NT2/D1 (cell line): ENCODE results near the gene SPATA13.

Experiments
- DNase-seq: peaks from one replicate; pipeline ENCODE4 v3.0.0-alpha.2; 2011; ENCODE audit warnings: low read depth, low spot score
- H3K27me3 ChIP-seq: 2 replicates; pipeline ENCODE4 v1.6.0; 2011; ENCODE audit warnings: mild to moderate bottlenecking; ENCODE audit not compliant: insufficient read length, insufficient read depth
- H3K36me3 ChIP-seq: 2 replicates; pipeline ENCODE4 v1.6.1; 2011; ENCODE audit warnings: mild to moderate bottlenecking, low read length, mixed read lengths; ENCODE audit not compliant: insufficient read depth, insufficient read length
- H3K4me1 ChIP-seq: 2 replicates; pipeline ENCODE4 v1.5.1; 2011; ENCODE audit not compliant: insufficient read depth, insufficient read length
- H3K4me3 ChIP-seq: 2 replicates; pipeline ENCODE4 v1.5.1; 2011; ENCODE audit warnings: low read depth; ENCODE audit not compliant: insufficient read length
- H3K9ac ChIP-seq: 2 replicates; pipeline ENCODE4 v1.6.0; 2011; ENCODE audit warnings: low read depth; ENCODE audit not compliant: insufficient read length
- H3K9me3 ChIP-seq: 2 replicates; pipeline ENCODE4 v1.5.1; 2011; ENCODE audit warnings: mild to moderate bottlenecking, low read length; ENCODE audit not compliant: insufficient read depth
- SUZ12 ChIP-seq: IDR thresholded peaks from 2 replicates; pipeline ENCODE4 v1.6.1; 2011; ENCODE audit not compliant: insufficient read length, insufficient read depth; ENCODE audit errors: extremely low read depth
- YY1 ChIP-seq: IDR thresholded peaks from 2 replicates; pipeline ENCODE4 v1.6.1; 2011; ENCODE audit not compliant: insufficient read length, insufficient read depth
- ZNF274 ChIP-seq: IDR thresholded peaks from 2 replicates; pipeline ENCODE4 v1.6.1; 2011; ENCODE audit warnings: mild to moderate bottlenecking, low read depth, low read length

Gene SPATA13

DNA sequence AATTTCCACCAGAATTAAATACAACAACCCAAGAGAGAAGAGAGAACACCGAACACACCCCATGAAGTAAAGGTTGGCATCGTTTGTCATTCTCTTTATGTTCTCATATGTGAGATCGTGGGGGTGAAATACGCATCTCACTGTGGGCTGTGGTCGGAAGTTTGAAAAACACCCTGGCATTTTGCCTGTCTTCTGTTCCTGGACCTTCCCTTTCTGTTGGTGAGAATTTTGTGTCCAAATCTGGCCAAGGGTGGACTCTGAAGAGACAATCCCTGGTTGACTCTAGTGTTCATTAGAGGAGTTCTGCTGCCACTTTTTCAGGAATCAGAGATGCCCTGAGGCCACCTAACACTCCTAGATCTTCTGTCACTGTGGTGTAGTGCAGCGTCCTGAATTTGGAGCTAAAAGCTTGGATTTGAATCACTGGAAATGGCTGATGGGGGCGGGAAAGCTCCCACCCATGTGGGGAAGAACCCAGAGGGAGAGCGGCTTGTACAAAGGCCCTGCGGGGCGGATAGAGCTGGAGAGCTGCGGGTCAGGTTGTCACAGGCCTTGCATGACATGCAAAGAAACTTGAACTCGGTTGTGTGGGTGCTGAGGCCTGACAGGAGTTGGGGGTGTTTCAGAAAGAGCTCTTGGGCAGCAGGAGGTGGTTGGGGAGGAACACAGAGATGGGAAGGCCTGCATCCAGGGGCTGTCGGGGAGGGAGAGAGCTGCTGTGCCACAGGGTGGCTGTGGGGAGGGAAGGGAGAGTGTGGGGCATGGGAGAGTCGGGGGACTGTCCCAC is 11.1 kb upstream of the SPATA13 start:
- no peaks in the 10 kb centered on the region for H3K9me3 ChIP-seq
- H3K36me3 ChIP-seq = no peaks in the 10 kb centered on the region
- no peaks in the 10 kb centered on the region for H3K27me3 ChIP-seq
- DNase-seq = no peak
- H3K4me3 ChIP-seq = no peak overlapping the region
- no peak overlapping the region for H3K9ac ChIP-seq
- TF ChIP-seq YY1 = no peak
- peaks cover 2% of the 10 kb centered on the region for H3K4me1 ChIP-seq

DNA sequence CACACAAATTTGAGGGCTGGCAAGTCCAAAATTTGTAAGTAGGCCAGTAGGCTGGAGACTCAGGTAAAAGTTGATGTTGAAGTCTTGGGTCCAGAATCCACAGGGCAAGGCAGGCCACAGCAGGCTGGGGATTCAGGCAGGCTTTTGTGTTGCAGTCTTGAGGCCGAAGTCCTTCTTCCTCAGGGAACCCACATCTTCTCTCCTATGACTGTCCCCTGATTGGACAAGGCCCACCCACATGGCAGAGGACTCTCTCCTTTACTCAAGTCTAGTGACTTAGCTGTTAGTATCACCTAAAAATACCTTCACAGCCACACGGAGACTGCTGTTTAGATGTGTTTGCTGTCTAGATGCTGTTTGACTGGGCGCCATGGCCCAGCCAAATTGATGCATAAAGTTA is 9.9 kb upstream of the SPATA13 start:
- H3K4me1 ChIP-seq = peaks cover 2% of the 10 kb centered on the region
- no peaks in the 10 kb centered on the region for H3K9me3 ChIP-seq
- no peak for DNase-seq
- no peaks in the 10 kb centered on the region for H3K36me3 ChIP-seq
- H3K27me3 ChIP-seq = no peaks in the 10 kb centered on the region
- no peak overlapping the region for H3K9ac ChIP-seq
- H3K4me3 ChIP-seq = no peak overlapping the region
- TF ChIP-seq ZNF274 = no peak

DNA sequence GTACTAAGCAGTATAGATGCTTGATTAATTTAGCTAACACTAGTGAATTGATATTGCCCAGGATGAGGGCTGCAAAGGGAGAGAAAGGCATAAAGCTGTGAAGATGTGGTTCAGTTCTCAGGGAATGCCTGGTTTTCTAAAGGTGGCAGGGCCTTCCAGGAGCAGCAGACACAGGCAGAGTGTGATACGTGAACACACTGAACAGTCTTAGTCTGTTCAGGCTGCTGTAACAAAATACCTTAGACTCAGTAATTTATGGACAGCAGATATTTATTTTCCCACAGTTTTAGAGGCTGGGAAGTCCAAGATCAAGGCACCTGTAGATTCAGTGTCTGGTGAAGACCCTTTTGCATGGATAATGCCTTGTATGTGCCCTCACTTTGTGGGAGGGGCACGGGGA is 8.7 kb upstream of the SPATA13 start:
- TF ChIP-seq ZNF274 = no peak
- TF ChIP-seq SUZ12 = no peak
- Histone ChIP-seq H3K27me3 (no peaks in the 10 kb centered on the region), H3K4me1 (peaks cover 2% of the 10 kb centered on the region), H3K9me3 (no peaks in the 10 kb centered on the region), H3K4me3 (no peak overlapping the region), H3K36me3 (no peaks in the 10 kb centered on the region), H3K9ac (no peak overlapping the region)
- DNase-seq = no peak

DNA sequence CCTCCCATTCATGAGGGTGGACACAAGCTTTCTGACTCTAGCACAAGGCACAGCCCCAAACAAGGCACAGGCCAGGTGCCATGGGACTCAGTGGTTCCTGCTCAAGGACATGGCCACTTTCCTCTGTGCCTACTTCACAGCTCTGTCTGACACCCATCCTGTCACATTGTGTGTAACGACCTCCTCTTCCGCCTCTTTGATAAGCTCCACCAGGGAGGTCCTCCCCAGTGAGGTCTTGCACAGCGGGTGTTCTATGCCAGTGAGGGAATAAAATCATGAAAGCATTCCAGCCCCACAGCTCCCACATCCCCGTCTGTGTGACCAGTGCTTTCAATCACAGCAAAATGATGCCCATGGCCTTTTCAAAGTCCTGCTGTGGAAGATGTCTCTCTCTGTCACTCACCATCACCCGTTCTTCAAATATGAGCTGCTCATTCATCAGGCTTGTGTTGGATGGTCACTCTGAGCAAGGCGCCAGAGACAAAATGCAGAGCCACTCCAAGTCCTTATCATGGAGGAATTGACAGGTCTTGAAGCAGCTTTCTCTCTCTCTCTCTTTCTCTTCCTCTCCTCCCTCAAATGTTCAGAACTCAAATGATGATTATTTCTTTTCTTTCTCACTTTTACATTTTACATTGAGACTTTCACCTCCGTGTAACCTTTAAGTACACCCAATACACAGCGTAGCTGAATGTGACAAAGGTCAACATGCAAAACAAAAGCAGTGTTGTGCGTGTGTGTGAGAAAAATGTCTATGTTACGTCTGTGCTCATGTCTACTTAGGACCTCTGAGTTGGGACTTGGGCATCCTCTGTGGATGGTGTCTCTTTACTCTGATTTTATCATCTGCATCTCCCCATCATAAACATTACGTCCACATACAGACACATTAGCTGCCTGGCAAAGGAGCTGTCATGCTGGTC is 8.0 kb upstream of the SPATA13 start:
- Histone ChIP-seq H3K27me3 (no peaks in the 10 kb centered on the region), H3K9me3 (no peaks in the 10 kb centered on the region), H3K4me1 (peaks cover 2% of the 10 kb centered on the region), H3K9ac (no peak overlapping the region), H3K36me3 (no peaks in the 10 kb centered on the region), H3K4me3 (no peak overlapping the region)
- no peak for TF ChIP-seq SUZ12
- TF ChIP-seq ZNF274 = no peak
- TF ChIP-seq YY1 = no peak
- DNase-seq = no peak

DNA sequence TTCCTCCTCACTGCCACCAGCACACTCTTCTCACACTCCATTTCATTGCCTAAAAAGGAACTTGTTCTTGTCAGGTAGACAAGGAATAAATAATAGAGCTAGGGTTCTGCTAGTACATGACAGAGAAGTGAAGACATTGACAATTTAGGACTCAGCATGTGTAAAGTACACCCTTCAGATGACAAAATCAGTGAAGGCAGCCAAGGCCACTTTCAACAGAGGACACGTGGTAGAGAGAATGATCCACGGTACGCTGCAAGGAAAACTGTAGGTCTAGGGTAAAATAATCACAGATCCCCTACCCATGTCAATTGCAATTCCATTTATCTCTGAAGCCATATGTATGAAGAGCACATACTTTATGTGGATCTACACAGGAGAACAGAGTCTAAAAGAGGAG is 7.2 kb upstream of the SPATA13 start:
- Histone ChIP-seq H3K9me3 (no peaks in the 10 kb centered on the region), H3K27me3 (no peaks in the 10 kb centered on the region), H3K36me3 (no peaks in the 10 kb centered on the region), H3K4me1 (peaks cover 2% of the 10 kb centered on the region), H3K9ac (no peak overlapping the region), H3K4me3 (no peak overlapping the region)
- no peak for TF ChIP-seq ZNF274
- no peak for TF ChIP-seq SUZ12
- no peak for TF ChIP-seq YY1
- DNase-seq = no peak

DNA sequence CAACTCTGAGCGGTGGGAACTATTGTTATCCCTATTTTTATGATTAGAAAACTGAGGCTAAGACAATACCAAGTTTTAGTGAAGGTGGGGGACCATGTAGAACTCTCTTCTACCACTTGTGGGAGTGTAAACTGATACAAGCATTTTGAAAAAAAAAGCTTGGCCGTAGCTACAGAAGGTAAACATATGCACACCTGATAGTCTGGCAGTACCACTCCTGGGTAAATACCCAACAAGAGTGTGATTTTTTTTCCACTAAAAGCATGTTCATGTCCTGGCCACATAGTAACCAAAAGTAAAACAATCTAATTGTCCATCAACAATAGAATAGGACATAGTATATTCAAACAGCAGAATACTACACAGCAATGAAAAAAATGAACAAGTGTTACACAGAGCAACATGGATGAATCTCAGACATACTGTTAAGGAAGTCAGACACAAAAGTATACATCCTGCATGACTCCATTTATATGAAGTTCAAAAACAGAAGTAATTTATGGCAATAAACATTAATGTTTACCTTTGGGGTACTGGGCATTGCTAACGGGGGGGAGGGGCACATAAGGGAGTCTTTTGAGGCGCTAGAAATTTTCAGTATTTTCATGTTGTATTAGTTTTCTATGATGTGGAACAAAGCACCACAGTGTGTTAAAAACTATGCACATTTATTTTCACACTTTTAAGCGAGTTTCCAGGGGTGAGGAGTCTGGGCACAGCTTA is 6.4 kb upstream of the SPATA13 start:
- Histone ChIP-seq H3K9ac (no peak overlapping the region), H3K9me3 (no peaks in the 10 kb centered on the region), H3K27me3 (no peaks in the 10 kb centered on the region), H3K4me1 (peaks cover 2% of the 10 kb centered on the region), H3K36me3 (no peaks in the 10 kb centered on the region), H3K4me3 (no peak overlapping the region)
- no peak for DNase-seq
- TF ChIP-seq ZNF274 (no peak), YY1 (no peak), SUZ12 (no peak)

DNA sequence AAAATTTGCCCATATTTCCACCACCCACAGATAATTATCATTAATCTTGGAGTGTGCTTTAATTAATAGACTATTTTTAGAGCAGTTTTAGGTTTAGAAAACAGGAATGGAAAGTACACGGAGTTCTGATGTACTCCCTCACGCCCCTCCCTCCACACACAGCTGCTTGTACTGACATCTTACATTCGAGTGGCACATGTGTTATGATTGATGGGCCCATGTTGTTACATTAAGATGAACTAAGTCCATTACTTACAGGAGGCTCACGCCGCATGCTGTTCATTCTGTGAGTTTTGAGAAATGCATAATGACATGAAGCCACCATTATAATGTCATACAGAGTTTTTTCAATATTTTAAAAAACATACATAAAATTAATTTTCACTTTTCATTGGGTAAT is 1.2 kb upstream of the SPATA13 start:
- no peak for TF ChIP-seq ZNF274
- no peak for TF ChIP-seq YY1
- TF ChIP-seq SUZ12 = no peak
- peaks cover 11% of the 10 kb centered on the region for H3K36me3 ChIP-seq
- no peaks in the 10 kb centered on the region for H3K27me3 ChIP-seq
- no peak overlapping the region for H3K9ac ChIP-seq
- no peak for DNase-seq
- no peaks in the 10 kb centered on the region for H3K4me1 ChIP-seq
- H3K9me3 ChIP-seq = no peaks in the 10 kb centered on the region
- no peak overlapping the region for H3K4me3 ChIP-seq
